Right atrium auricular region (tissue), 2 donors: ENCODE results near the gene KRTAP4-6. TPM values are rescaled to one million over a fixed set of nuclear protein-coding genes. Genes with fewer than 3 reads are reported as not detected.
"Not testable (repeated sequence)": the region's sequence is repeated elsewhere in the genome, so short reads cannot be mapped to it uniquely, and the experiment has no call there.

Experiments used
- DNase-seq: peaks from one replicate; pipeline ENCODE4 v3.0.0-alpha.2; 2019; ENCODE audit warnings: low spot score
- H3K27ac ChIP-seq, 2 donors: fragments of 200-600 bp; sonication (generic); 1 replicate in 1 of 2; 2 replicates in 1 of 2; pipeline ENCODE4 v1.5.1; 2016 to 2019
- H3K27me3 ChIP-seq, 2 donors: fragments of 200-600 bp; sonication (generic); one replicate each; pipeline versions ENCODE4 v1.5.1 to v1.6.0; 2017 to 2019
- H3K36me3 ChIP-seq: fragments of 200-600 bp; sonication (generic); one replicate; pipeline ENCODE4 v1.5.1; 2016
- H3K4me1 ChIP-seq, 2 donors: fragments of 200-600 bp; sonication (generic); one replicate each; pipeline versions ENCODE4 v1.5.1 to v1.6.0; 2017 to 2019
- H3K4me3 ChIP-seq, 2 donors: fragments of 200-600 bp; sonication (generic); 1 replicate in 1 of 2; 2 replicates in 1 of 2; pipeline ENCODE4 v1.5.1; 2017 to 2019; ENCODE audit warnings: mild to moderate bottlenecking in 1 of 2, moderate library complexity in 1 of 2
- H3K9me3 ChIP-seq, 2 donors: fragments of 200-600 bp; sonication (generic); one replicate each; pipeline ENCODE4 v1.5.1; 2019
- total RNA-seq, 2 donors: library from RNA; depleted of rRNA; stranded (reverse); fragments of >200 nt; gene quantifications; one replicate each; pipeline ENCODE4 v1.1.0, GENCODE V29; 2016
- TF ChIP-seq, protein P1 (sequence below), 2 donors: fragments of 200-600 bp; sonication (generic); IDR thresholded peaks; one replicate each; pipeline ENCODE4 v1.5.1; 2019; ENCODE audit warnings: antibody characterized with exemption in 2 of 2

The KRTAP4-6 gene
- total RNA-seq, 2 donors from 2014 or later = not detected

DNA sequence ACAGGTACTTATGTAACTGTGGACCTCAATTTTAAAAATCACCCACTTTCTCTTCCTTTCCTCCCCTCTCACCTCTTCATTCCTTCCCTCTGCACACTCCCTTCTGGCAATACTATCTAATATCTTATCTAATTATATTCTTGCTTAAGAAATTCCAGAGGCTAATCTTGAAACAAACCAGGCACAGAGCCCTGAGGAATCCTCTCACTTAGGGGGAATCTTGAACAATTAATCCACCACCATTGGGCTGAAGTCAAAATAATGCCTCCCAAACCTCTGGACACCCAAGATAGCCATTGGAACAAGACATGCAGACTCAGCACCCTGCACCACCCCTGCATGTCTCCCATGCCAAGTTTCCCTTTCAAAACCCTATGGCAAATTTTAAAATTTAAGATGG, 1.0 kb upstream of the KRTAP4-6 start:
- Histone ChIP-seq H3K27me3 (no peaks in the 10 kb centered on the region), H3K27ac (no peak overlapping the region), H3K9me3 (peaks cover 0 to 13% of the 10 kb centered on the region in 2 donors), H3K36me3 (no peaks in the 10 kb centered on the region), H3K4me1 (no peaks in the 10 kb centered on the region), H3K4me3 (no peak overlapping the region)
- no peak for DNase-seq
- TF ChIP-seq, protein P1, sequence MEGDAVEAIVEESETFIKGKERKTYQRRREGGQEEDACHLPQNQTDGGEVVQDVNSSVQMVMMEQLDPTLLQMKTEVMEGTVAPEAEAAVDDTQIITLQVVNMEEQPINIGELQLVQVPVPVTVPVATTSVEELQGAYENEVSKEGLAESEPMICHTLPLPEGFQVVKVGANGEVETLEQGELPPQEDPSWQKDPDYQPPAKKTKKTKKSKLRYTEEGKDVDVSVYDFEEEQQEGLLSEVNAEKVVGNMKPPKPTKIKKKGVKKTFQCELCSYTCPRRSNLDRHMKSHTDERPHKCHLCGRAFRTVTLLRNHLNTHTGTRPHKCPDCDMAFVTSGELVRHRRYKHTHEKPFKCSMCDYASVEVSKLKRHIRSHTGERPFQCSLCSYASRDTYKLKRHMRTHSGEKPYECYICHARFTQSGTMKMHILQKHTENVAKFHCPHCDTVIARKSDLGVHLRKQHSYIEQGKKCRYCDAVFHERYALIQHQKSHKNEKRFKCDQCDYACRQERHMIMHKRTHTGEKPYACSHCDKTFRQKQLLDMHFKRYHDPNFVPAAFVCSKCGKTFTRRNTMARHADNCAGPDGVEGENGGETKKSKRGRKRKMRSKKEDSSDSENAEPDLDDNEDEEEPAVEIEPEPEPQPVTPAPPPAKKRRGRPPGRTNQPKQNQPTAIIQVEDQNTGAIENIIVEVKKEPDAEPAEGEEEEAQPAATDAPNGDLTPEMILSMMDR (IDR thresholded peaks at IDR 0.05) = no peak

DNA sequence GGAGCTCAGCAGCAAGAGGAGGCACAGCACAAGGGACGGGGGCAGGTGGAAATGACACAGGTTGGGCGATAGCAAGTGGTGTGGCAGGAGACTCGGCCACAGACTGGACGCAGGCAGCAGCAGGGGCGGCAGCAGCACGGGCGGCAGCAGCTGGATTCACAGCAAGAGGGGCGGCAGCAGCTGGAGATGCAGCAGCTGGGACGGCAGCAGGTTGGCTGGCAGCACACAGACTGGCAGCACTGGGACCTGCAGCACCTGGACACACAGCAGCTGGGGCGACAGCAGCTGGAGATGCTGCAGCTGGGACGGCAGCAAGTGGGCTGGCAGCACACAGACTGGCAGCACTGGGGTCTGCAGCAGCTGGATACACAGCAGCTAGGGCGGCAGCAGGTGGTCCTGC, 479 bp downstream of the KRTAP4-6 start:
- H3K36me3 ChIP-seq, H3K4me1 ChIP-seq, DNase-seq, H3K27me3 ChIP-seq, H3K4me3 ChIP-seq, H3K27ac ChIP-seq: not testable (repeated sequence)
- H3K9me3 ChIP-seq = peaks cover 0 to 13% of the 10 kb centered on the region in 2 donors

DNA sequence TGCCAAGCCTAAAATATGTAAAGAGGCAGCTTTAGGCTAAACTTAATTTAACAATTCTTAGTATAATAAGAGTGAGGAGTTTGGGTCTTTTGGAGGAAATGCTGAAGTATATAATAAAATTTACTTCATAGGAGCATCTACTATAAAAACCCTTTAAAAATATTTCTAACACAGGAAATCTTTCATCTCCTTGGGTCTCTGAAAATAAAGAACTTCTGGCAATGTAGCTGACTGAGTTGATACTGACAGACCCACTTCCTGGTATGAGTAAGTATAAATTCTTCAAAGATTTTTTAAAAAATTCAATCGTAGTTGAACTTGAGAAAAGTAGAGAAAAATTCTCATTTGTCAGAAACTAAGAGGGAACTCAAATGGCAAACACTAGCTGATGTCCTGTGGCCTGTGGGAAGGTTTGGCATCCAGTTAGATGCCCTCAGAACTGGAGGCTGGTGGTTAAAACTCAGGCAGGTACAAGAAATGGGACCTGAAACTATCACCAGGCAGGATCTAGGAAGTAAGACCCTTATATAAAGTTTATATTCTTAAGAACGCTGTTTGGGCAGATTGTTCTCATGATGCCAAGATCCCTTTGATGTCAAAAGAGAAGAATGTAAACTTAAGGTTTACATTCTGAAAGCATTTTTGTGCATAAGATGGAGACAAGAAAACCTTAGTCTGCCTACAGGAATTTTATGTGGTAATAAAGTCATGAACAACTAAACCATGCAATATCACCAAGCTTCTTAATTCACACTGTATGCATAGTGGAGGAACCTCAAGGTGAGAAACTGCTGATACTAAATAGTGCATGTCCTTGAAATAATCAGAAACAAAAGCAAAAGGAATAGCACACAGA, 6.2 kb downstream of the KRTAP4-6 start:
- TF ChIP-seq, protein P1 (IDR thresholded peaks at IDR 0.05) = no peak
- no peak for DNase-seq

DNA sequence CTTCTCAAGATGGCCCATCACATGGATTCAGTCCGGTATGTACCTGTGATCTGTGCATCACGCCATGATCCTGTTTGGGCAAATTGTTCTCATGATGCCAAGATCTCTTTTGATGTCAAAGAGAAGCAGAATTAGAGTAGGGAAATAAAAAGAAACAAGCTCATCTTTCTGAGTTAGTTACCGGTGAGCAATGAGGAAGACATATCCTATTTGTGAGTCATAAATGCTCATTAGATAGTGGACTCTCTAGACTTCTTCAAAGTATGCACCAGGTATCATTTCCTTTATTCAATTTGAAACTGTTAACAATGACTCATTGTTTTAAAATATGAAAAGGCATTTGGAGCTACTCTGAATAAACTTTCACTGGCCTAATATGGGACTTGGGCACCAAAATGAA, 8.4 kb downstream of the KRTAP4-6 start:
- H3K4me3 ChIP-seq = no peak overlapping the region
- TF ChIP-seq, protein P1 (IDR thresholded peaks at IDR 0.05) = no peak
- H3K27ac ChIP-seq = no peak overlapping the region
- no peaks in the 10 kb centered on the region for H3K36me3 ChIP-seq
- DNase-seq = no peak
- no peaks in the 10 kb centered on the region for H3K27me3 ChIP-seq
- no peaks in the 10 kb centered on the region for H3K9me3 ChIP-seq
- H3K4me1 ChIP-seq = no peaks in the 10 kb centered on the region

More for the DNA sequence above, 6.2 kb downstream of the KRTAP4-6 start:
- no peaks in the 10 kb centered on the region for H3K36me3 ChIP-seq
- H3K27ac ChIP-seq = no peak overlapping the region
- no peaks in the 10 kb centered on the region for H3K27me3 ChIP-seq
- H3K4me3 ChIP-seq = no peak overlapping the region
- no peaks in the 10 kb centered on the region for H3K4me1 ChIP-seq
- H3K9me3 ChIP-seq = no peaks in the 10 kb centered on the region

DNA sequence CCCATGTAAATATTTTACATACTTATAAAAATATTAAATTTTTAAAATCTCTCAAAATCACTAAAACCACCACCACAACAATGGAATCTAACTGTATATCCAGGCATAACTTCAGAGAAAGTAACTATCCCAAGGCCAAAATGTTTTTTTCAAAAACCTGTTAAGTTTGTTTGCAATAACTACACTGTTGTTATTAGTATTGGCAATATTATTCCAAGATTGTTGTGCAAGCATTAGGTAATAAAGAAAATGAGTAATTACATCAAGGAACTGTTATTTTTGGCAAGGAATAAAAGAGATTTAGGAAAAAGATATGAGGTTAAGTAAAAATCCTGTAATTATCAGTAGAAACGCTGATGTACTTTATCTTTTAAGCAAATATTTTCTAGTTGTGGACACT, 13.0 kb downstream of the KRTAP4-6 start:
- TF ChIP-seq, protein P1 (IDR thresholded peaks at IDR 0.05) = no peak
- no peak overlapping the region for H3K27ac ChIP-seq
- H3K36me3 ChIP-seq = no peaks in the 10 kb centered on the region
- no peaks in the 10 kb centered on the region for H3K4me1 ChIP-seq
- no peak overlapping the region for H3K4me3 ChIP-seq
- no peaks in the 10 kb centered on the region for H3K27me3 ChIP-seq
- no peak for DNase-seq
- no peaks in the 10 kb centered on the region for H3K9me3 ChIP-seq

DNA sequence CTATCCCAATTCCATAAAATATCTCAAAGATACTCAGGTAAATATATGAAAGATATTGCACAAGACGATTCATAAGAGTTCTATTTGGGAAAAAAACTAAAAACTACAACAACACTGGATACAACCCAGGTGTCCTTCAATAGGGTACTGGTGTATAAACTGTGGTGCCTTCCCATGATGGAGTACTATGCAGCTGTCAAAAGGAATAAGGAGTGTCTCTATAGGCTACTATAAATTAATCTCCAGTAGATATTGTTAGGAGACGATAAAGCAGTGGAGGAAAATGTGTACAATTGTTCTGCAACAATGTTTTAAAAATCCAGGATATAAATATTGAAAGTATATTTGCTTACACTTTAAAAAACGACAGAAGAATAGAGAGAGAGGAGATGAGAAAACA, 13.9 kb downstream of the KRTAP4-6 start:
- no peaks in the 10 kb centered on the region for H3K27me3 ChIP-seq
- no peak overlapping the region for H3K27ac ChIP-seq
- H3K36me3 ChIP-seq = no peaks in the 10 kb centered on the region
- no peak for DNase-seq
- no peak overlapping the region for H3K4me3 ChIP-seq
- H3K9me3 ChIP-seq = no peaks in the 10 kb centered on the region
- TF ChIP-seq, protein P1 (IDR thresholded peaks at IDR 0.05) = no peak
- no peaks in the 10 kb centered on the region for H3K4me1 ChIP-seq
